CD4-positive, alpha-beta T cell treated with Interferon gamma for 1 hour (primary cell): Measurements from ENCODE around the gene OLAH.
A peak's percentile ranks its signal among the peaks of the same experiment; 100 is the strongest.

Source experiments
- DNase-seq: peaks from one replicate; pipeline ENCODE4 v3.0.0-alpha.2; 2020

The OLAH gene

GRCh38 chr10:15072358-15072757, 28.6 kb downstream of the OLAH start:
- no peak for DNase-seq

GRCh38 chr10:15075421-15075820, 31.7 kb downstream of the OLAH start:
- DNase-seq: no peak

- no peak for DNase-seq
Measured at GRCh38 chr10:15083674-15084501, 40.1 kb downstream of the OLAH start.

DNA sequence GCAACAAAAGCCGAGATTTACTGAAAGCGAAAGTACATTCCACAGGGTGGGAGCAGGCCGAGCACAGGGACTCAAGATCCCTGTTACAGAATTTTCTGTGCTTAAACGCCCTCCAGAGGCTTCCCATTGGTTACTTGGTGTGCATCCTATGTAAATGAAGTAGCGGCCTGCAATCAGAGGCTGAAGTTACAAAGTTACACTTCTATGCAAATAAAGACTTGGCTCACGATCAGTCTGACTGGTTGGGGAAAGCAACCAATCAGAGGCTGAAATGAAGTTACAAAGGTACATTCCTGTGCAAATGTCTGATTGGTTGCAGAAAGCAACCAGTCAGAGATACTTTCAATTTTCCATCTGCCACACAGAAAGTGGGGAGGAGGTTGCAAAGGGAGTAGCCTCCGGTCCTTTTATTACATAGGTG, 40.8 kb downstream of the OLAH start:
- peak; percentile 4 for DNase-seq

DNA sequence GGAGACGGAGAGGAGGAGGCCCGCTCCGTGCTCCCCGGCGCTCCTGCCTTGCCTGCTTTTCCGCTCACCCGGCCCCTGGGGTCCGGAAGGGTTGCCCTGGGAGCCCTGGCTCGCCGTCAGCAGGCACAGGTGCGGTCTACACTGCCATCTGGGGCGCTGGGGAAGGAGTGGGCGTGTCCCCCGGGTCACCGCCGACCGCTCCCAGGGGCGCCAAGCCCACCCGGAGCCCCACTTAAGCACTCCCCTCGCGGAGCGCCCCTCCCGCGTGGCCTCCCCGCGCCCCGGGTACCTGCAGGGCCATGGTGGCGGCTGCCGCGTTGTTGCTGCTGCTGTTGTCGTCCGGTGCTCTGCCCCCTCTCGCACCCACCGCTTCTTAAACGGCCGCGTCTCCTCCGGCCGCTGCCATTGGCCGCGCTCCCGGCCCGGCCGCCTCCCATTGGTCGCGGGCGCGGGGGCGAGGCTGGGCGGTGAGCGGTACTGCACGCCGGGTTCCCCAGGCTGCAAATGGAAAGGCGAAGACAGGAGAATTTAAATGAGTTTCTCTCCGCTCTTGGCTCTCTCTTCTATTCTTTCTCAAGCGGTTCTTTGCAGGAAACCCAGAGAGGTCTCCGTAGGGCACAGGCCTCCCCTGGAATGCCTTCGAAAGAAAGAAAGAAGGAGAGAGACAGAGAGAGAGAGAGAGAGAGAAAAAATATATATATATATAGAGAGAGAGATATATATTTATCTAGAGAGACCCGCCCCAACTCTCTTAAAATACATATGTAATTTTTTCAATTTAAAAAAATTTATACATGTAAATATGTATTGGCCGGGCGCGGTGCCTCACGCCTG, 44.9 kb downstream of the OLAH start, which contains the start of gene ACBD7:
Gene ACBD7, minus strand, starts transcription at position 349 of the 834 bp plus-strand sequence. Its CDS starts 48 bp downstream, at position 301.
- DNase-seq: peak; percentile 71

DNA sequence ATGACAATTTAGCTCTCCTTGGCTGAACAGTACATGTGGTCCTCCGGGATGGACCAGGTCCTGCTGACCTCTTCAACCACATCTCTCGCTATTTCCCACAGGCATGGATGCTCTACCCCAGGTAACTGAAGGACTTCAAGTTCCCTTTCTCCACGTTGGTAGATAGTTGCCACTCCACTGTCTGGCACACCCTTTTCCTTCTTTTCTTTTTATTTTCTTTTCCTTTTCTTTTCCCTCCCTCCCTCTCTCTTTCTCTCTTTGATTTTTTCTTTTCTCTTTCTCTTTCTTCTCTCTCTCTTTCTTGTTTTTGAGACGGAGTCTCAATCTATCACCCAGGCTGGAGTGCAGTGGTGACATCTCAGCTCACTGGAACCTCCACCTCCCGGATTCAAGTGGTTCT, 47.7 kb downstream of the OLAH start:
- DNase-seq: no peak

- no peak for DNase-seq
Measured at GRCh38 chr10:15092855-15093408, 49.2 kb downstream of the OLAH start.

GRCh38 chr10:15096661-15097010, 52.9 kb downstream of the OLAH start:
- no peak for DNase-seq

GRCh38 chr10:15097011-15097812, 53.5 kb downstream of the OLAH start, which contains the start of gene RPP38:
Gene RPP38, plus strand, starts transcription at chr10:15097355. Its CDS starts 5,960 bp downstream, at chr10:15103315.
- peak; percentile 93 for DNase-seq

DNA sequence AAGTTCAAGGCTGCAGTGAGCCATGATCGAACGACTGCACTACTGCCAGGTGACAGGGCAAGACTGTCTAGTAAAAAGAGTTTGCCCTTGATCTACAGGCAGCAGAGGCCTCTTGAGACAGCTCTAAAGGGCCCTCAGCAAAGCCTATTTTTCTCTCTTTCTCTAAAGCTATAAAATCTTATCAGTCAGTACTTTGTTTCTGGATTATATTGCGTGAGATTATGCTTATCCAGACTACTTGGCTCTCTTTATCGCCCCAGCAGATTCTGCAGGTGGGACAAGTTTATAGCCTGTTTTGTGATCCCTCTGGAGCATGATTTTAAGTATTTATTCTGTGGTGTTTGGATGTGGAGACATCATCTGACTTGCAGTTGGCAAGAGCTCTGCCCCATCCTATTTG, 56.1 kb downstream of the OLAH start:
- no peak for DNase-seq

DNA sequence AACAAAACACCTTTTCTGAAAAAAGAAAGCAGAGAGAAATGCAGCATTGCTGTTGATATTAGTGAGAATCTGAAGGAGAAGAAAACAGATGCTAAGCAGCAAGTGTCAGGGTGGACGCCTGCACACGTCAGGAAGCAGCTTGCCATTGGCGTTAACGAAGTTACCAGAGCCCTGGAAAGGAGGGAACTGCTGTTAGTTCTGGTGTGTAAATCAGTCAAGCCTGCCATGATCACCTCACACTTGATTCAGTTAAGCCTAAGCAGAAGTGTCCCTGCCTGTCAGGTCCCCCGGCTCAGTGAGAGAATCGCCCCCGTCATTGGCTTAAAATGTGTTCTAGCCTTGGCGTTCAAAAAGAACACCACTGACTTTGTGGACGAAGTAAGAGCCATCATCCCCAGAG, 59.8 kb downstream of the OLAH start:
- no peak for DNase-seq

DNA sequence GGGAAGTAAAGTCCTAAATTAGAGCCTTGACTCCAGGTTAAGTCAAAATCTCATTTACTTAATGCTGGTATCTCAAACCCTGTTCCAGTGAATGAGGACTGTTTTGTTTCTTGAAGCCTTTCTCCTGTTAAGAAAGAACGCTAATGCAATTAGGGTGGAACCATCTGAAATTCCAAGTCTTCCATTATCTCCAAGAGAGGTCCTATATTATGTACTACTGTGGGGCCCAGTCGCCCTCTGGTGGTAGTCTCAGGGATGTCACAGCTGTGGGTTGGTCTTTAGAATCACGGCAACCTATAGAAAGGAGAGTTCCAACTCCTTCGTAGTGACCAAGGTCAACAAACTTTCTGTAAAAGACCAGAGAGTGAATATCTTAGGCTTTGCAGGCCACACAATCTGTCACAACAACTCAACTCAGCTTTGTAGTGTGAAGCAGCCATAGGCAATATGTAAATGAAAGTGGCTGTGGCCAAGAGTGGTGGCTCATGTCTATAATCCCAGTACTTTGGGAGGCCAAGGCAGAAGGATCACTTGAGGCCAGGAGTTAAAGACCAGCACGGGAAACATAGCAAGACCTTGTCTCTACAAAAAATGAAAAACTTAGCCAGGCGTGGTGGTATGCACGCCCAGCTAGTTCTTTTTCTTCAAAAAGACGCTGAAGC, 62.7 kb downstream of the OLAH start:
- DNase-seq: peak; percentile 58

- DNase-seq: no peak
Measured at GRCh38 chr10:15112657-15113056, 68.9 kb downstream of the OLAH start.

GRCh38 chr10:15113766-15114165, 70.0 kb downstream of the OLAH start:
- DNase-seq: no peak

- no peak for DNase-seq
Measured at GRCh38 chr10:15116225-15116624, 72.5 kb downstream of the OLAH start.

GRCh38 chr10:15118615-15119014, 74.9 kb downstream of the OLAH start:
- DNase-seq: no peak

DNA sequence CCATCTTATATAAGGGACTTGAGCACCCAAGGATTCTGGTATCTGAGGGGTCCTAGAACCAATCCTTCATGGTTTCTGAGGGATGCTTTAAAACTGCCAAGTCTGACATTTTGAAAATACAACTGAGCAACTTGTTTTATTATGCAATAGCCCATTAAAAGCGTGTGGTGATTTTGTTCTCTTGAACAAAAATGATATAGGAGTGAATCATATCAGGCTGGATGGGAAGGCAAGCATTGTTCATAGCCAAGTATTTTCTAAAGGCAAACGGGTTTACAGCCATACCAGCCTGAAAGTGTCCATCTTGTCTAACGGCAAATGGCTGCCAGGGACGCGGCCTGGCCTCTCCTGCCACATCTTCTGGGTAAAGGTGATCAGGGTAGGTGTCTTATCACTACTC, 76.8 kb downstream of the OLAH start:
- DNase-seq: no peak

DNA sequence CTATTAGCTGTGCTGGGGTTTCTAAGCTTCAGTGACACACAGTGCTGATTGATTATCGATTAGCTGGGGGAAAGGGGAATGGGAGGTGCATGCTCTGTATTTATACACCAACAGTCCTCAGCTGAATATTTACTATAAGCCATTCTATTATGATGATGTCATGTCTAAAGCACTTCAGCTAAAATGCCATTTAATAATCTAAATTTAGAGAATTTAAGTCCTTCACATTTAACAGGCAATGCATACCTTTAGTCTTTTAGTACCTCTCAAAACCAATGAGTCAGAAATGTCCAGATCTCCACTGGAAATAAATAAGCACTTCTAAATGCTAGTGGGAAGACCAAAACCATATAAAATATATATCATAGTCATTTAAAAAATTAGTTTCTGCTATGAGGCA, 78.0 kb downstream of the OLAH start:
- no peak for DNase-seq

GRCh38 chr10:15122477-15123030, 78.8 kb downstream of the OLAH start:
- no peak for DNase-seq
